NCI-H128 (cell line): Measurements from ENCODE around the gene TIMP2.
"Not testable (repeated sequence)": the region's sequence is repeated elsewhere in the genome, so short reads cannot be mapped to it uniquely, and the experiment has no call there.

ENCODE experiments used
- DNase-seq: peaks from one replicate; lab custom pipeline; 2025; ENCODE audit not compliant: unreplicated experiment; lab: John Stamatoyannopoulos, UW

The TIMP2 gene

GRCh38 chr17:78956254-78956653 is 31.1 kb upstream of the TIMP2 start:
- DNase-seq, result no peak

- DNase-seq, result no peak
Observed at GRCh38 chr17:78954684-78955083, 29.5 kb upstream of the TIMP2 start.

GRCh38 chr17:78953356-78954350 is 28.5 kb upstream of the TIMP2 start:
- no peak for DNase-seq

- DNase-seq, result no peak
Observed at GRCh38 chr17:78952706-78953105, 27.5 kb upstream of the TIMP2 start.

- no peak for DNase-seq
Observed at GRCh38 chr17:78951967-78952551, 26.9 kb upstream of the TIMP2 start.

- DNase-seq, result no peak
Observed at GRCh38 chr17:78950870-78951269, 25.7 kb upstream of the TIMP2 start.

- DNase-seq, result no peak
Observed at GRCh38 chr17:78947235-78948149, 22.3 kb upstream of the TIMP2 start.

- DNase-seq, result no peak
Observed at GRCh38 chr17:78946631-78947030, 21.4 kb upstream of the TIMP2 start.

GRCh38 chr17:78946131-78946530 is 20.9 kb upstream of the TIMP2 start:
- DNase-seq, result no peak

GRCh38 chr17:78945455-78945854 is 20.3 kb upstream of the TIMP2 start:
- not testable (repeated sequence) for DNase-seq

GRCh38 chr17:78944956-78945355 is 19.8 kb upstream of the TIMP2 start:
- no peak for DNase-seq

GRCh38 chr17:78944026-78944425 is 18.8 kb upstream of the TIMP2 start:
- DNase-seq, result no peak

GRCh38 chr17:78940708-78941107 is 15.5 kb upstream of the TIMP2 start:
- DNase-seq, result no peak

GRCh38 chr17:78940258-78940657 is 15.1 kb upstream of the TIMP2 start:
- no peak for DNase-seq

GRCh38 chr17:78939615-78940014 is 14.4 kb upstream of the TIMP2 start:
- no peak for DNase-seq

- DNase-seq, result no peak
Observed at GRCh38 chr17:78937561-78937960, 12.4 kb upstream of the TIMP2 start.

- no peak for DNase-seq
Observed at GRCh38 chr17:78935419-78936323, 10.5 kb upstream of the TIMP2 start.

- no peak for DNase-seq
Observed at GRCh38 chr17:78934681-78935418, 9.7 kb upstream of the TIMP2 start.

GRCh38 chr17:78933959-78934568 is 8.9 kb upstream of the TIMP2 start:
- no peak for DNase-seq
